EL (cell line): Measurements from ENCODE around the gene SYT7.

ENCODE experiments used
- DNase-seq: peaks from one replicate; pipeline ENCODE4 v3.0.0-alpha.2; 2016

Gene SYT7

GRCh38 chr11:61513143-61513765 lies 67.6 kb downstream of the SYT7 start:
- DNase-seq = no peak

- DNase-seq = no peak
Observed at GRCh38 chr11:61512435-61512834, 68.4 kb downstream of the SYT7 start.

- no peak for DNase-seq
Observed at GRCh38 chr11:61511383-61511782, 69.5 kb downstream of the SYT7 start.

GRCh38 chr11:61510974-61511373 lies 69.9 kb downstream of the SYT7 start:
- DNase-seq = no peak

- no peak for DNase-seq
Observed at GRCh38 chr11:61510166-61510919, 70.5 kb downstream of the SYT7 start.

GRCh38 chr11:61509043-61510029 lies 71.5 kb downstream of the SYT7 start:
- DNase-seq = peak; percentile 80

- peak; percentile 21 for DNase-seq
Observed at GRCh38 chr11:61507962-61508861, 72.7 kb downstream of the SYT7 start, which contains the start of gene LRRC10B. LRRC10B (plus strand) TSS chr11:61508749; CDS start chr11:61508999, 250 bp downstream.

- no peak for DNase-seq
Observed at GRCh38 chr11:61507012-61507768, 73.7 kb downstream of the SYT7 start.

GRCh38 chr11:61505640-61506155 lies 75.2 kb downstream of the SYT7 start:
- peak; percentile 45 for DNase-seq

- DNase-seq = no peak
Observed at GRCh38 chr11:61505106-61505505, 75.8 kb downstream of the SYT7 start.

- no peak for DNase-seq
Observed at GRCh38 chr11:61503135-61503770, 77.6 kb downstream of the SYT7 start.

- no peak for DNase-seq
Observed at GRCh38 chr11:61502522-61502921, 78.4 kb downstream of the SYT7 start.

GRCh38 chr11:61499816-61500491 lies 80.9 kb downstream of the SYT7 start:
- DNase-seq = no peak

GRCh38 chr11:61498767-61499341 lies 82.0 kb downstream of the SYT7 start:
- DNase-seq = no peak

GRCh38 chr11:61497876-61498275 lies 83.0 kb downstream of the SYT7 start:
- DNase-seq = no peak

- no peak for DNase-seq
Observed at GRCh38 chr11:61497473-61497872, 83.4 kb downstream of the SYT7 start.

- no peak for DNase-seq
Observed at GRCh38 chr11:61496602-61497400, 84.1 kb downstream of the SYT7 start.

- DNase-seq = no peak
Observed at GRCh38 chr11:61495801-61496601, 84.9 kb downstream of the SYT7 start.
